Inflammatory macrophage (primary cell): ENCODE data around the gene MIAT.

Source experiments
- DNase-seq, 2 donors: peaks; one replicate each; pipeline ENCODE4 v3.0.0-alpha.2; 2020 to 2022

MIAT gene

GRCh38 chr22:26632422-26633155 is 24.8 kb upstream of the MIAT start:
- DNase-seq = no peak

GRCh38 chr22:26634189-26634588 is 23.2 kb upstream of the MIAT start:
- DNase-seq = no peak

- DNase-seq = no peak
Observed at GRCh38 chr22:26635117-26635516, 22.3 kb upstream of the MIAT start.

- no peak for DNase-seq
Observed at GRCh38 chr22:26636296-26636695, 21.1 kb upstream of the MIAT start.

GRCh38 chr22:26642465-26643417 is 14.6 kb upstream of the MIAT start:
- DNase-seq = peak in 1 of 2 donors; percentile 15

GRCh38 chr22:26643418-26644100 is 13.8 kb upstream of the MIAT start:
- no peak for DNase-seq

GRCh38 chr22:26646158-26646557 is 11.2 kb upstream of the MIAT start:
- DNase-seq = no peak

GRCh38 chr22:26648011-26648497 is 9.3 kb upstream of the MIAT start:
- DNase-seq = no peak

GRCh38 chr22:26648528-26649388 is 8.6 kb upstream of the MIAT start:
- DNase-seq = peak; percentile 79 to 86

- no peak for DNase-seq
Observed at GRCh38 chr22:26650722-26651421, 6.5 kb upstream of the MIAT start.

GRCh38 chr22:26651815-26652214 is 5.6 kb upstream of the MIAT start:
- peak; percentile 29 to 50 for DNase-seq

- no peak for DNase-seq
Observed at GRCh38 chr22:26658161-26658560, 773 bp downstream of the MIAT start.

- peak; percentile 40 to 64 for DNase-seq
Observed at GRCh38 chr22:26658671-26659478, 1.5 kb downstream of the MIAT start.

- peak; percentile 25 to 85 for DNase-seq
Observed at GRCh38 chr22:26660356-26660755, 3.0 kb downstream of the MIAT start.

- no peak for DNase-seq
Observed at GRCh38 chr22:26660961-26661578, 3.7 kb downstream of the MIAT start.

GRCh38 chr22:26662160-26662559 is 4.8 kb downstream of the MIAT start:
- no peak for DNase-seq

- DNase-seq = no peak
Observed at GRCh38 chr22:26663374-26663923, 6.1 kb downstream of the MIAT start.

- DNase-seq = no peak
Observed at GRCh38 chr22:26665813-26666231, 8.4 kb downstream of the MIAT start.

- no peak for DNase-seq
Observed at GRCh38 chr22:26667140-26667539, 9.8 kb downstream of the MIAT start.
